H1 (cell line): Measurements from ENCODE around the gene MEN1. TPM values are rescaled to one million over a fixed set of nuclear protein-coding genes. Genes with fewer than 3 reads are reported as not detected.

ENCODE experiments used
- CTCF ChIA-PET: fragments of 300-600 bp; sonication (Branson Sonifier 250); formaldehyde crosslinking; loops from one replicate; lab custom pipeline; 2021; ENCODE audit not compliant: partially characterized antibody; lab: Charles Lee
- POLR2A ChIA-PET: fragments of 300-600 bp; sonication (Branson Sonifier 250); formaldehyde crosslinking; loops from one replicate; lab custom pipeline; 2021; ENCODE audit warnings: inconsistent platforms; ENCODE audit not compliant: partially characterized antibody; lab: Charles Lee
- DNase-seq, 2 experiments: peaks; one replicate each; pipeline versions ENCODE4 v3.0.0 to v3.0.0-alpha.2; 2010 to 2022; ENCODE audit warnings: low spot score in 2 of 2, low read depth in 1 of 2, mixed read lengths in 1 of 2
- FAIRE-seq: peaks from 2 replicates; lab custom pipeline; 2011; peaks lifted over from hg19 to GRCh38; lab: Jason Lieb, UNC
- H2AFZ ChIP-seq: 2 replicates; pipeline ENCODE4 v1.8.1; 2012; ENCODE audit warnings: low read length, inconsistent platforms
- H2AK5ac ChIP-seq: 2 replicates; pipeline ENCODE4 v1.6.1; 2013; ENCODE audit warnings: low read depth, low read length
- H2BK120ac ChIP-seq: replicated peaks from 2 replicates; pipeline ENCODE3; 2013; ENCODE audit warnings: low read depth, low read length, inconsistent platforms
- H2BK12ac ChIP-seq: 2 replicates; pipeline ENCODE4 v1.6.1; 2013; ENCODE audit warnings: low read depth, low read length
- H2BK15ac ChIP-seq: 2 replicates; pipeline ENCODE4 v1.6.1; 2013; ENCODE audit warnings: low read length
- H2BK20ac ChIP-seq: 2 replicates; pipeline ENCODE4 v1.6.1; 2013; ENCODE audit warnings: low read length
- H2BK5ac ChIP-seq: 2 replicates; pipeline ENCODE4 v1.6.1; 2013; ENCODE audit warnings: low read depth, low read length
- H3K14ac ChIP-seq: 2 replicates; pipeline ENCODE4 v1.6.1; 2013; ENCODE audit warnings: inconsistent platforms; ENCODE audit not compliant: insufficient read length
- H3K18ac ChIP-seq: 2 replicates; pipeline ENCODE4 v1.6.1; 2013; ENCODE audit warnings: low read length; ENCODE audit errors: extremely low read depth
- H3K23ac ChIP-seq: 2 replicates; pipeline ENCODE4 v1.6.1; 2013; ENCODE audit warnings: inconsistent platforms; ENCODE audit not compliant: insufficient read length
- H3K23me2 ChIP-seq: 2 replicates; pipeline ENCODE4 v1.6.1; 2013; ENCODE audit warnings: low read depth, low read length
- H3K27ac ChIP-seq: 2 replicates; pipeline ENCODE4 v1.6.1; 2011; ENCODE audit warnings: low read depth, low read length, inconsistent platforms
- H3K27me3 ChIP-seq, 4 experiments: replicated peaks in 1 of 4; 1 replicate in 1 of 4; 2 replicates in 3 of 4; pipeline versions ENCODE4 v1.6.1 to v1.8.1; 2011 to 2013; ENCODE audit warnings: low read length in 3 of 4, mild to moderate bottlenecking in 3 of 4, inconsistent platforms in 2 of 4, mixed read lengths in 2 of 4, moderate library complexity in 1 of 4; ENCODE audit not compliant: control insufficient read depth in 3 of 4, insufficient read depth in 3 of 4; ENCODE audit errors: extremely low read depth in 1 of 4
- H3K36me3 ChIP-seq, 4 experiments: 2 replicates each; pipeline versions ENCODE4 v1.6.1 to v1.8.1; 2011 to 2013; ENCODE audit warnings: mild to moderate bottlenecking in 4 of 4, low read length in 3 of 4, moderate library complexity in 2 of 4, control low read depth in 1 of 4, inconsistent platforms in 1 of 4; ENCODE audit not compliant: insufficient read depth in 4 of 4, control insufficient read depth in 2 of 4
- H3K4ac ChIP-seq: replicated peaks from 2 replicates; pipeline ENCODE3; 2013; ENCODE audit warnings: low read length, low read depth, mixed read lengths, inconsistent platforms; ENCODE audit not compliant: insufficient read length
- H3K4me1 ChIP-seq, 4 experiments: replicated peaks in 1 of 4; 1 replicate in 1 of 4; 2 replicates in 3 of 4; pipeline versions ENCODE4 v1.6.1 to v1.8.1; 2011 to 2013; ENCODE audit warnings: low read length in 3 of 4, inconsistent platforms in 2 of 4, mixed read lengths in 1 of 4; ENCODE audit not compliant: insufficient read depth in 4 of 4, control insufficient read depth in 3 of 4
- H3K4me2 ChIP-seq, 2 experiments: 2 replicates each; pipeline versions ENCODE4 v1.6.1 to v1.8.1; 2011 to 2013; ENCODE audit warnings: low read depth in 2 of 2, low read length in 2 of 2, control low read depth in 1 of 2, inconsistent platforms in 1 of 2, mild to moderate bottlenecking in 1 of 2; ENCODE audit not compliant: insufficient read depth in 1 of 2
- H3K4me3 ChIP-seq, 4 experiments: fragments of 200-600, 300-600 bp in 1 of 4; sonication (generic), shearing (Covaris generic), sonication (Bioruptor Twin) in 1 of 4; 2 replicates each; pipeline versions ENCODE4 v1.5.1 to v1.8.1; 2011 to 2016; ENCODE audit warnings: low read length in 4 of 4, low read depth in 3 of 4, control low read depth in 2 of 4, inconsistent platforms in 2 of 4, mild to moderate bottlenecking in 2 of 4, mixed read lengths in 1 of 4, moderate library complexity in 1 of 4; ENCODE audit not compliant: insufficient read depth in 2 of 4; ENCODE audit errors: extremely low read depth in 1 of 4
- H3K56ac ChIP-seq: replicated peaks from 2 replicates; pipeline ENCODE3; 2013; ENCODE audit warnings: low read depth, mild to moderate bottlenecking, mixed read lengths, low read length, inconsistent platforms; ENCODE audit not compliant: insufficient read length
- H3K79me1 ChIP-seq: 2 replicates; pipeline ENCODE4 v1.6.1; 2013; ENCODE audit warnings: low read depth, low read length, control low read depth
- H3K79me2 ChIP-seq, 2 experiments: 2 replicates each; pipeline versions ENCODE4 v1.6.1 to v1.8.1; 2012 to 2013; ENCODE audit warnings: low read length in 2 of 2, mild to moderate bottlenecking in 2 of 2, inconsistent platforms in 1 of 2; ENCODE audit not compliant: insufficient read depth in 2 of 2, control insufficient read depth in 1 of 2
- H3K9ac ChIP-seq, 4 experiments: replicated peaks in 1 of 4; 1 replicate in 1 of 4; 2 replicates in 3 of 4; pipeline versions ENCODE4 v1.6.1 to v1.8.1; 2011 to 2013; ENCODE audit warnings: low read depth in 3 of 4, low read length in 3 of 4, control low read depth in 2 of 4, mild to moderate bottlenecking in 2 of 4, moderate library complexity in 2 of 4, inconsistent platforms in 1 of 4; ENCODE audit errors: extremely low read depth in 1 of 4
- H3K9me3 ChIP-seq, 2 experiments: 2 replicates each; pipeline versions ENCODE4 v1.6.1 to v1.8.1; 2012 to 2013; ENCODE audit warnings: mild to moderate bottlenecking in 2 of 2, moderate library complexity in 2 of 2, control low read depth in 1 of 2, inconsistent platforms in 1 of 2, low read depth in 1 of 2, low read length in 1 of 2, mixed read lengths in 1 of 2; ENCODE audit not compliant: insufficient read depth in 2 of 2
- H4K20me1 ChIP-seq, 2 experiments: replicated peaks in 1 of 2; 2 replicates each; pipeline versions ENCODE3 to v1.8.1; 2011 to 2013; ENCODE audit warnings: inconsistent platforms in 2 of 2, low read length in 2 of 2, mild to moderate bottlenecking in 1 of 2; ENCODE audit not compliant: insufficient read depth in 2 of 2, control insufficient read depth in 1 of 2
- H4K5ac ChIP-seq: 2 replicates; pipeline ENCODE4 v1.6.1; 2013; ENCODE audit warnings: low read length, low read depth, mixed read lengths, inconsistent platforms; ENCODE audit not compliant: insufficient read length
- H4K8ac ChIP-seq: 2 replicates; pipeline ENCODE4 v1.8.0; 2013; ENCODE audit warnings: mild to moderate bottlenecking, moderate library complexity, low read length, inconsistent platforms; ENCODE audit not compliant: insufficient read depth; ENCODE audit errors: extremely low read depth
- H4K91ac ChIP-seq: replicated peaks from 2 replicates; pipeline ENCODE3; 2013; ENCODE audit warnings: low read length, mixed read lengths, inconsistent platforms; ENCODE audit not compliant: insufficient read length
- BACH1 ChIP-seq: IDR thresholded peaks from 2 replicates; pipeline ENCODE4 v1.6.1; 2012; ENCODE audit warnings: low read length, improper control_type of control experiment
- BCL11A ChIP-seq, 2 experiments: IDR thresholded peaks; one replicate each; pipeline ENCODE4 v1.6.1; 2011; ENCODE audit warnings: low read depth in 2 of 2, low read length in 2 of 2, mild to moderate bottlenecking in 2 of 2
- CBX8 ChIP-seq: fragments of 300-800, 300-1000 bp; sonication (generic); IDR thresholded peaks from 2 replicates; pipeline ENCODE4 v1.7.1; 2016; ENCODE audit warnings: low read depth, low read length, borderline replicate concordance
- CHD2 ChIP-seq: IDR thresholded peaks from 2 replicates; pipeline ENCODE4 v1.6.1; 2012; ENCODE audit warnings: low read length, improper control_type of control experiment
- CTBP2 ChIP-seq: IDR thresholded peaks from 2 replicates; pipeline ENCODE4 v1.7.0; 2011; ENCODE audit warnings: borderline replicate concordance, mild to moderate bottlenecking, moderate library complexity, mixed read lengths, low read length; ENCODE audit not compliant: insufficient read depth, insufficient read length
- EP300 ChIP-seq, 2 experiments: IDR thresholded peaks; 1 replicate in 1 of 2; 2 replicates in 1 of 2; pipeline ENCODE4 v1.6.1; 2011 to 2012; ENCODE audit warnings: low read depth in 2 of 2, low read length in 2 of 2, mild to moderate bottlenecking in 2 of 2, borderline replicate concordance in 1 of 2, inconsistent platforms in 1 of 2, moderate library complexity in 1 of 2
- FOSL1 ChIP-seq: IDR thresholded peaks from 2 replicates; pipeline ENCODE4 v1.6.1; 2011; ENCODE audit warnings: mild to moderate bottlenecking, low read depth, low read length, moderate library complexity; ENCODE audit not compliant: insufficient read depth
- SIN3A ChIP-seq, 2 experiments: IDR thresholded peaks in 1 of 2; conservative IDR thresholded peaks in 1 of 2; 2 replicates each; pipeline ENCODE4 v1.6.1; 2011 to 2012; ENCODE audit warnings: low read length in 2 of 2, improper control_type of control experiment in 1 of 2, low read depth in 1 of 2, mild to moderate bottlenecking in 1 of 2
- TEAD4 ChIP-seq: IDR thresholded peaks from 2 replicates; pipeline ENCODE4 v1.6.1; 2012; ENCODE audit warnings: low read depth, low read length, inconsistent platforms, mixed read lengths
- WGBS, 2 experiments: shearing (Covaris generic) in 1 of 2; methylation state at CpG; one replicate each; pipeline versions ENCODE4 v1.1.6 to v1.1.7; 2013 to 2015; ENCODE audit warnings: low lambda C conversion rate in 2 of 2, mixed read lengths in 2 of 2, inconsistent platforms in 1 of 2, low coverage in 1 of 2, missing lambda C conversion rate in 1 of 2; ENCODE audit not compliant: insufficient replicate concordance in 2 of 2, insufficient coverage in 1 of 2, insufficient read length in 1 of 2; ENCODE audit errors: extremely low coverage in 1 of 2, missing lambda C conversion rate in 1 of 2; 5-methylcytosine and 5-hydroxymethylcytosine counted together
- polyA plus RNA-seq, 7 experiments: library from polyadenylated mRNA; depleted of rRNA in 3 of 7; stranded (reverse) in 5 of 7; unstranded in 2 of 7; fragments of >200 nt in 5 of 7; fragments of 200-250 nt in 2 of 7; gene quantifications; 1 replicate in 5 of 7; 2 replicates in 1 of 7; 4 replicates in 1 of 7; pipeline versions ENCODE4 v1.2.1 to v1.2.3, GENCODE V29; 2011 to 2013; ENCODE audit warnings: missing spikeins in 2 of 7, mixed read lengths in 2 of 7
- total RNA-seq: library from RNA; stranded (reverse); fragmentation: NEBNext Ultra II Directional; extraction: Animal tissue kit (Norgen Biotek cat#: 25700); gene quantifications from 2 replicates; pipeline ENCODE4 v1.2.1, GENCODE V29; 2021

MEN1 gene
- total and polyA plus RNA-seq, 2 of the 8 experiments (the other 6 are each of a cell fraction or from before 2014, with no cell fraction given) = 47.2 to 56.3 TPM

- no peak overlapping the region for H3K14ac ChIP-seq
- peaks cover 3% of the 10 kb centered on the region for H3K79me1 ChIP-seq
- H3K56ac ChIP-seq = no peak overlapping the region
- H2AK5ac ChIP-seq = no peak overlapping the region
- no peak overlapping the region for H2BK15ac ChIP-seq
- no peak for FAIRE-seq
- H4K91ac ChIP-seq = no peak overlapping the region
- H3K4me2 ChIP-seq = peak overlapping the region; percentile 15 to 70; a peak in 1 of 4 replicates
- peaks cover 26 to 64% (median 55%) of the 10 kb centered on the region in 4 experiments for H3K4me1 ChIP-seq
- 91% methylated on average over 8 of the region's 8 CpGs; no CpG with 5 or more reads in 1 of the 2 experiments for whole genome bisulfite sequencing, 2 experiments
- H3K27ac ChIP-seq = no peak overlapping the region
- H3K79me2 ChIP-seq = peaks cover 0 to 17% of the 10 kb centered on the region in 2 experiments; a peak in 1 of 4 replicates
- DNase-seq = no peak
- no peak overlapping the region for H2AFZ ChIP-seq
- no peak overlapping the region for H3K9ac ChIP-seq
- peak overlapping the region; percentile 34; the same call in 1 of the 2 replicates for H3K18ac ChIP-seq
- CTCF ChIA-PET = interaction anchor here (0.8 to 23.6 kb wide), 5 partner anchors 10 to 65 kb away, joined by 3 to 376 read pairs (median 3); partner anchors contain the start of gene RASGRP2
- POLR2A ChIA-PET = interaction anchor here (0.6 to 42.9 kb wide), 6 partner anchors 1 to 76 kb away, joined by 3 to 1087 read pairs (median 4); partner anchors contain the start of genes PYGM, RASGRP2 and SF1
- no peaks in the 10 kb centered on the region for H3K23me2 ChIP-seq
- peaks cover 21 to 24% of the 10 kb centered on the region in 2 experiments for H4K20me1 ChIP-seq
- peak overlapping the region; percentile 45; the same call in 1 of the 2 replicates for H2BK5ac ChIP-seq
- H2BK20ac ChIP-seq = no peak overlapping the region
- H3K4me3 ChIP-seq = no peak overlapping the region
- H3K4ac ChIP-seq = no peak overlapping the region
- no peaks in the 10 kb centered on the region for H3K9me3 ChIP-seq
- no peak overlapping the region for H2BK12ac ChIP-seq
- H4K8ac ChIP-seq = no peak overlapping the region
- no peak overlapping the region for H4K5ac ChIP-seq
- no peak overlapping the region for H2BK120ac ChIP-seq
- peaks cover 37 to 62% (median 51%) of the 10 kb centered on the region in 4 experiments for H3K36me3 ChIP-seq
- TF ChIP-seq TEAD4 = no peak
- no peak for TF ChIP-seq FOSL1
- no peak for TF ChIP-seq CBX8
- no peak for TF ChIP-seq BACH1
- TF ChIP-seq BCL11A (IDR thresholded peaks at IDR 0.05; ENCODE audit: low read depth in 2 of 2, low read length in 2 of 2) = no peak
- TF ChIP-seq EP300 (IDR thresholded peaks at IDR 0.05; ENCODE audit: borderline replicate concordance in 1 of 2, low read depth in 2 of 2, low read length in 2 of 2) = no peak
- no peak for TF ChIP-seq CHD2
- no peak for TF ChIP-seq CTBP2
- TF ChIP-seq SIN3A (conservative IDR thresholded peaks at IDR 0.05 in 1 of 2, IDR thresholded peaks at IDR 0.05 in 1 of 2; ENCODE audit: low read depth in 1 of 2, low read length in 2 of 2) = no peak
- H3K27me3 ChIP-seq = no peaks in the 10 kb centered on the region
- H3K23ac ChIP-seq = no peak overlapping the region
These were observed 45.6 kb downstream of the MEN1 start for GRCh38 chr11:64764753-64765152.
